Tibial artery (tissue), 4 donors: ENCODE data around the gene BRWD1.

Experiments
- DNase-seq, 2 donors: peaks; one replicate each; pipeline ENCODE4 v3.0.0-alpha.2; 2019
- H3K27ac ChIP-seq, 2 donors: fragments of 200-600 bp; sonication (generic) in 1 of 2; 1 replicate in 1 of 2; 2 replicates in 1 of 2; pipeline ENCODE4 v1.5.1; 2018 to 2019; ENCODE audit warnings: mild to moderate bottlenecking in 1 of 2
- H3K27me3 ChIP-seq, 2 donors: fragments of 200-600 bp; sonication (generic) in 1 of 2; one replicate each; pipeline versions ENCODE4 v1.5.1 to v1.6.0; 2016 to 2019
- H3K36me3 ChIP-seq, 3 donors: fragments of 200-600 bp; sonication (generic) in 2 of 3; one replicate each; pipeline ENCODE4 v1.5.1; 2016 to 2019; ENCODE audit warnings: mild to moderate bottlenecking in 2 of 3
- H3K4me1 ChIP-seq, 4 donors: fragments of 200-600 bp; sonication (generic) in 2 of 4; 1 replicate in 3 of 4; 2 replicates in 1 of 4; pipeline ENCODE4 v1.5.1; 2016 to 2019
- H3K4me3 ChIP-seq, 2 donors: fragments of 200-600 bp; sonication (generic) in 1 of 2; 1 replicate in 1 of 2; 2 replicates in 1 of 2; pipeline ENCODE4 v1.5.1; 2018 to 2019; ENCODE audit warnings: mild to moderate bottlenecking in 2 of 2
- H3K9me3 ChIP-seq, 3 donors: fragments of 200-600 bp; sonication (generic) in 1 of 3; one replicate each; pipeline ENCODE4 v1.5.1; 2016 to 2019
- intact Hi-C: fragments of 100-400 bp; cut with DNase I; formaldehyde crosslinking; loops from one replicate; pipeline ENCODE4 v1.15.0; 2023; ENCODE audit warnings: low total_unique reads
- TF ChIP-seq, protein P1 (sequence below), 2 experiments: fragments of 200-600 bp in 1 of 2; fragments of 450-650 bp in 1 of 2; IDR thresholded peaks; one replicate each; pipeline ENCODE4 v1.5.1; 2017 to 2019; ENCODE audit warnings: antibody characterized with exemption in 2 of 2, mild to moderate bottlenecking in 1 of 2, moderate library complexity in 1 of 2

The BRWD1 gene

DNA sequence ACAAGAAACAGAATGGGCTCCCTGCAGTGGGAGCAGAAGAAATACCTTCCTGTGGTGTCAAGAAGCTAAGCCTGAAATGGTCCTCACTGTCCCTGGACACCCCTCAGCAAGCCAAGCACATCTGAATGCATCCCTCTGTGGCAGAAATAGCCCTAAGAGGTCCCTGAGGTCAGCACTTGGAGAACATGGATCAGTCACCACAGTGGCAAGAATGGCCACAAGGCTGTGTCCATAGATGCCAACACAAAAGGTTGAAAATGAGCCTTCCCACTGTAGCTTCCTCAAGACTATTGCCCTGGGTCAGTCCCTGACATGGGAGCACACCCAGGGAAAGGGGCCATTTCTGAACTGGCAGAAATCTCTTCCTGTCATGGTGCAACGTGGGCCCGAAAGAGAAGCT lies 157.9 kb downstream of the BRWD1 start:
- H3K9me3 ChIP-seq = no peaks in the 10 kb centered on the region
- H3K27ac ChIP-seq = peak overlapping the region; percentile 41 to 65
- H3K36me3 ChIP-seq = no peaks in the 10 kb centered on the region
- intact Hi-C loops = no loop called here
- no peak for DNase-seq
- H3K27me3 ChIP-seq = no peaks in the 10 kb centered on the region
- peaks cover 0 to 28% (median 11%) of the 10 kb centered on the region in 4 donors for H3K4me1 ChIP-seq
- H3K4me3 ChIP-seq = no peak overlapping the region
- TF ChIP-seq, protein P1, sequence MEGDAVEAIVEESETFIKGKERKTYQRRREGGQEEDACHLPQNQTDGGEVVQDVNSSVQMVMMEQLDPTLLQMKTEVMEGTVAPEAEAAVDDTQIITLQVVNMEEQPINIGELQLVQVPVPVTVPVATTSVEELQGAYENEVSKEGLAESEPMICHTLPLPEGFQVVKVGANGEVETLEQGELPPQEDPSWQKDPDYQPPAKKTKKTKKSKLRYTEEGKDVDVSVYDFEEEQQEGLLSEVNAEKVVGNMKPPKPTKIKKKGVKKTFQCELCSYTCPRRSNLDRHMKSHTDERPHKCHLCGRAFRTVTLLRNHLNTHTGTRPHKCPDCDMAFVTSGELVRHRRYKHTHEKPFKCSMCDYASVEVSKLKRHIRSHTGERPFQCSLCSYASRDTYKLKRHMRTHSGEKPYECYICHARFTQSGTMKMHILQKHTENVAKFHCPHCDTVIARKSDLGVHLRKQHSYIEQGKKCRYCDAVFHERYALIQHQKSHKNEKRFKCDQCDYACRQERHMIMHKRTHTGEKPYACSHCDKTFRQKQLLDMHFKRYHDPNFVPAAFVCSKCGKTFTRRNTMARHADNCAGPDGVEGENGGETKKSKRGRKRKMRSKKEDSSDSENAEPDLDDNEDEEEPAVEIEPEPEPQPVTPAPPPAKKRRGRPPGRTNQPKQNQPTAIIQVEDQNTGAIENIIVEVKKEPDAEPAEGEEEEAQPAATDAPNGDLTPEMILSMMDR (IDR thresholded peaks at IDR 0.05) = no peak

DNA sequence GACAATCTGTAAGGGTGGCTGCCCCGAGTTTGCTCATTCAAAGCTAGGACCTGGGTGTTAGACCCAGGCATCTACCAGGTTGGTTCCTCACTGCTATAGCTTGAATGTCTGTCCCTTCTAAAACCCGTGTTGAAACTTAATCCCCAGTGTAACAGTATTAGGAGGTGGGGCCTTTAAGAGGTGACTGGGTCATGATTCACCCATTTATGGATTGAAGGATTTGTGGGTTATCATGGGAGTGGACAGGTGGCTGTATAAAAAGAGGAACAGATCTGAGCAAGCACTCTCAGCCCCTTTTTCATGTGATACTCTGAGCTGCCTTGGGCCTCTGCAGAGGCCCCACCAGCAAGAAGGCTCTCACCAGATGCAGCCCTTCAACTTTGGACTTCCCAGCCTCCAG lies 159.6 kb downstream of the BRWD1 start:
- H3K36me3 ChIP-seq = no peaks in the 10 kb centered on the region
- H3K4me3 ChIP-seq = no peak overlapping the region
- DNase-seq = no peak
- H3K9me3 ChIP-seq = no peaks in the 10 kb centered on the region
- intact Hi-C loops = no loop called here
- no peaks in the 10 kb centered on the region for H3K27me3 ChIP-seq
- TF ChIP-seq, protein P1 (IDR thresholded peaks at IDR 0.05) = no peak
- peaks cover 0 to 18% (median 10%) of the 10 kb centered on the region in 4 donors for H3K4me1 ChIP-seq
- H3K27ac ChIP-seq = no peak overlapping the region

DNA sequence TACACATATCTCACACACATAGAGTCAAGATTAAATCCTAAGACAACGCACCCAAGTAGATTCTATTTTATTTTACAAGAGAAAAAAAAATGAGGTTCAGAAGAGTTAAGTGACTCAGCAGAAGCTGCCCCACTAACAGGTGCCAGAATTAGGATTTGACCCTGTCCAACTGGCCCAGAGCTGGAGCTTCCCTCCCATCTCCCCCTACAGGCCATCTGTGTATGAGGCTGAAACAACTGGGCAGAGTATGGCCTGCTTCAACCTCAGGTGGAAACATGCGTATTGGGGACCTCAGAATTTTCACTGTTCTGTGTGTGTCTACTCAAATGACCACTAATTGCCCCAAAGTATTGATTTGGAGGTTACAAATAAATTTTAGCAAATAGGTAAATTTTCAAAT lies 160.1 kb downstream of the BRWD1 start:
- TF ChIP-seq, protein P1 (IDR thresholded peaks at IDR 0.05) = peak in 1 of 2 experiments; percentile 18
- DNase-seq = no peak
- Histone ChIP-seq H3K9me3 (no peaks in the 10 kb centered on the region), H3K27ac (no peak overlapping the region), H3K27me3 (no peaks in the 10 kb centered on the region), H3K4me3 (no peak overlapping the region), H3K4me1 (peaks cover 0 to 13% (median 10%) of the 10 kb centered on the region in 4 donors), H3K36me3 (no peaks in the 10 kb centered on the region)
- intact Hi-C loops = no loop called here

DNA sequence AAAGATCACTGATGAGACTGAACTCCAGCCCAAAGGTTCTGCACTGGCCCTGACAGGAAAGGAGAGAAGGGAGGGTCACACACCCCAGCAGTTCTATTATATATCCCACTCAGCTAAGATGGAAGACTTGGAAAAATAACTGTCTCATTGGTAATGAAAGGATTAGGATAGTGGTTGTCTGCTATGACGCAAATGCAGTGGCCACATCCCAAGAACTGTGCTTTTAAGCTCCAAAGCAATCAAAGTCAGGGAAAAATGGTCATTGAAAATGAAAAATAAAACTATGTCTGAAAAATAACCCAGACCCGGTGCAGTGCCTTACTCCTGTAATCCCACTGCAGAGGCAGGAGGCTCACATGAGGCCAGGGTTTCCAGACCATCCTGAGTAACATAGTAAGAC lies 161.2 kb downstream of the BRWD1 start:
- TF ChIP-seq, protein P1 (IDR thresholded peaks at IDR 0.05) = no peak
- H3K27me3 ChIP-seq = no peaks in the 10 kb centered on the region
- intact Hi-C loops = no loop called here

DNA sequence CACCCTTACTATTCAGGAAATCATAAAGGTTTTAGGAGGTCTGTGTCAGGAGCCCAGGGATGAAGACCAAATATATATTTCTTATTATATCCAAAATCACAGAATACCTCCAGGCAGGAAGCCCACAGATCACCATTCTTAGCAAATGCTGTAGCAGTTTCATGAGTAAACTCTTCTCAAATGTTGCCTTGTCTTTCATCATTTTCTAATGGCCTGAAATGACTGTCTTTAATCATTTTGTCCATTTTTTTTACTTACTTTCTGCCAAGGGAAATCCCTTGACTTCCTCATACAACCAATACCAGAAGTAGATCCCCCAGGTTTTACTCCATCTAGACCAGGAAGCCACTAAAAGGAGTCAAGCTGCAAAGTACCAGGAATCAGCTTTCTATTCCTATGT lies 162.6 kb downstream of the BRWD1 start:
- TF ChIP-seq, protein P1 (IDR thresholded peaks at IDR 0.05) = no peak
- peaks cover 0 to 9% (median 7%) of the 10 kb centered on the region in 4 donors for H3K4me1 ChIP-seq
- no peaks in the 10 kb centered on the region for H3K36me3 ChIP-seq
- no peak overlapping the region for H3K27ac ChIP-seq
- no peaks in the 10 kb centered on the region for H3K27me3 ChIP-seq
- DNase-seq = no peak
- H3K9me3 ChIP-seq = no peaks in the 10 kb centered on the region
- intact Hi-C loops = no loop called here
- no peak overlapping the region for H3K4me3 ChIP-seq

More for the DNA sequence above, 161.2 kb downstream of the BRWD1 start:
- Histone ChIP-seq H3K36me3 (no peaks in the 10 kb centered on the region), H3K9me3 (no peaks in the 10 kb centered on the region), H3K27ac (no peak overlapping the region), H3K4me3 (no peak overlapping the region), H3K4me1 (peaks cover 0 to 13% (median 10%) of the 10 kb centered on the region in 4 donors)
- no peak for DNase-seq

DNA sequence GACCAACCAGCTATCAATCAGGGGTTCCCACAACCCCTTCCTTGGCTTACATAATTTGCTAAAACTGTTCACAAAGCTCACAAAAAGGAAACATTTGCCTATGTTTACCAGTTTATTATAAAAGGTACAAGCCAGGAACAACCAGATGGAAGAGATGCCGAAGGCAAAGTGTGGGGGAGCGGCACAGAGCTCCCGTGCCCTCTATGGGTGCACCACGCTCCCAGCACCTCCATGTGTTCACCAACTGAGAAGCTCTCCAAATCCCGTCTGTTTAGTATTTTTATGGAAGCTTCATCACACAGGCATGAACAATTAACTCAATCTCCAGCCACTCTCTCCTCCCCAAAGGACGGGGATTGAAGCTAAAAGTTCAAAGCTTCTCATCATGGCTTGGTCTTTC lies 163.1 kb downstream of the BRWD1 start:
- H3K4me3 ChIP-seq = no peak overlapping the region
- TF ChIP-seq, protein P1 (IDR thresholded peaks at IDR 0.05) = no peak
- no peaks in the 10 kb centered on the region for H3K36me3 ChIP-seq
- H3K9me3 ChIP-seq = no peaks in the 10 kb centered on the region
- H3K27ac ChIP-seq = no peak overlapping the region
- DNase-seq = no peak
- H3K27me3 ChIP-seq = no peaks in the 10 kb centered on the region
- peaks cover 0 to 3% (median 1%) of the 10 kb centered on the region in 4 donors for H3K4me1 ChIP-seq
- intact Hi-C loops = no loop called here
